Measurements from ENCODE around the gene RAB3A.
"Not testable (repeated sequence)": the region's sequence is repeated elsewhere in the genome, so short reads cannot be mapped to it uniquely, and the experiment has no call there.

The RAB3A gene

GRCh38 chr19:18160971-18161635, 42.7 kb downstream of the RAB3A start:
- Histone ChIP-seq H3K9me3 (ENCODE audit: insufficient read depth, low read length) (no peaks in the 10 kb centered on the region), H3F3A (ENCODE audit: insufficient read depth) (0 out of 2 replicates have a peak, but pooled peaks cover 13% of the 10 kb centered on the region), H3K27ac (ENCODE audit: low read depth, low read length) (peak overlapping the region; percentile 54), H3K79me2 (ENCODE audit: insufficient read depth, low read length) (no peaks in the 10 kb centered on the region), H3K27me3 (ENCODE audit: low read length) (no peaks in the 10 kb centered on the region), H4K20me1 (ENCODE audit: low read depth, low read length) (no peaks in the 10 kb centered on the region), H3K9me2 (replicated peaks; ENCODE audit: insufficient read depth, low read length) (no peaks in the 10 kb centered on the region), H2AFZ (ENCODE audit: low read depth, low read length, severe bottlenecking) (peak overlapping the region; percentile 55), H3K9ac (ENCODE audit: low read length) (peak overlapping the region; percentile 67), H3K36me3 (ENCODE audit: low read length) (no peaks in the 10 kb centered on the region), H3K4me2 (ENCODE audit: low read depth, low read length, poor library complexity, severe bottlenecking) (peak overlapping the region; percentile 60), H3K4me3 (ENCODE audit: insufficient read depth, low read length, poor library complexity, severe bottlenecking) (peak overlapping the region; percentile 41)
- TF ChIP-seq CTCF (IDR thresholded peaks at IDR 0.05; ENCODE audit: insufficient read depth, low read length, poor library complexity, severe bottlenecking) (no peak), EZH2phosphoT487 (conservative IDR thresholded peaks at IDR 0.05; ENCODE audit: low read length) (no peak)

GRCh38 chr19:18160493-18160970, 43.3 kb downstream of the RAB3A start:
- Histone ChIP-seq H3K36me3 (ENCODE audit: low read length) (no peaks in the 10 kb centered on the region), H3F3A (ENCODE audit: insufficient read depth) (0 out of 2 replicates have a peak, but pooled peaks cover 13% of the 10 kb centered on the region), H3K9ac (ENCODE audit: low read length) (peak overlapping the region; percentile 67), H3K4me3 (ENCODE audit: insufficient read depth, low read length, poor library complexity, severe bottlenecking) (peak overlapping the region; percentile 41), H3K27ac (ENCODE audit: low read depth, low read length) (peak overlapping the region; percentile 54), H2AFZ (ENCODE audit: low read depth, low read length, severe bottlenecking) (peak overlapping the region; percentile 55), H3K9me3 (ENCODE audit: insufficient read depth, low read length) (no peaks in the 10 kb centered on the region), H3K4me2 (ENCODE audit: low read depth, low read length, poor library complexity, severe bottlenecking) (peak overlapping the region; percentile 60), H3K79me2 (ENCODE audit: insufficient read depth, low read length) (0 out of 2 replicates have a peak, but pooled peaks cover 1% of the 10 kb centered on the region), H3K9me2 (replicated peaks; ENCODE audit: insufficient read depth, low read length) (no peaks in the 10 kb centered on the region), H3K27me3 (ENCODE audit: low read length) (no peaks in the 10 kb centered on the region), H4K20me1 (ENCODE audit: low read depth, low read length) (no peaks in the 10 kb centered on the region)
- no peak for TF ChIP-seq CTCF (IDR thresholded peaks at IDR 0.05; ENCODE audit: insufficient read depth, low read length, poor library complexity, severe bottlenecking)
- TF ChIP-seq EZH2phosphoT487 (conservative IDR thresholded peaks at IDR 0.05; ENCODE audit: low read length): no peak

GRCh38 chr19:18159810-18160209, 44.0 kb downstream of the RAB3A start:
- no peak overlapping the region for H3K9ac ChIP-seq (ENCODE audit: low read length)
- H3K9me3 ChIP-seq (ENCODE audit: insufficient read depth, low read length): no peaks in the 10 kb centered on the region
- H3K9me2 ChIP-seq (replicated peaks; ENCODE audit: insufficient read depth, low read length): no peaks in the 10 kb centered on the region
- H3K4me2 ChIP-seq (ENCODE audit: low read depth, low read length, poor library complexity, severe bottlenecking): no peak overlapping the region
- H2AFZ ChIP-seq (ENCODE audit: low read depth, low read length, severe bottlenecking): no peak overlapping the region
- no peak overlapping the region for H3K27ac ChIP-seq (ENCODE audit: low read depth, low read length)
- 0 out of 2 replicates have a peak, but pooled peaks cover 6% of the 10 kb centered on the region for H3K79me2 ChIP-seq (ENCODE audit: insufficient read depth, low read length)
- 0 out of 2 replicates have a peak, but pooled peaks cover 13% of the 10 kb centered on the region for H3F3A ChIP-seq (ENCODE audit: insufficient read depth)
- no peaks in the 10 kb centered on the region for H4K20me1 ChIP-seq (ENCODE audit: low read depth, low read length)
- no peak for TF ChIP-seq EZH2phosphoT487 (conservative IDR thresholded peaks at IDR 0.05; ENCODE audit: low read length)
- no peak for TF ChIP-seq CTCF (IDR thresholded peaks at IDR 0.05; ENCODE audit: insufficient read depth, low read length, poor library complexity, severe bottlenecking)
- H3K27me3 ChIP-seq (ENCODE audit: low read length): no peaks in the 10 kb centered on the region
- H3K4me3 ChIP-seq (ENCODE audit: insufficient read depth, low read length, poor library complexity, severe bottlenecking): no peak overlapping the region
- H3K36me3 ChIP-seq (ENCODE audit: low read length): no peaks in the 10 kb centered on the region

GRCh38 chr19:18159059-18159616, 44.7 kb downstream of the RAB3A start:
- not testable (repeated sequence) for H3K27me3 ChIP-seq (ENCODE audit: low read length); H3K4me3 ChIP-seq (ENCODE audit: insufficient read depth, low read length, poor library complexity, severe bottlenecking); H3K27ac ChIP-seq (ENCODE audit: low read depth, low read length); H3K9me3 ChIP-seq (ENCODE audit: insufficient read depth, low read length); H3K9me2 ChIP-seq (replicated peaks; ENCODE audit: insufficient read depth, low read length); H3K4me2 ChIP-seq (ENCODE audit: low read depth, low read length, poor library complexity, severe bottlenecking); H2AFZ ChIP-seq (ENCODE audit: low read depth, low read length, severe bottlenecking); H3K36me3 ChIP-seq (ENCODE audit: low read length); H3K9ac ChIP-seq (ENCODE audit: low read length); H4K20me1 ChIP-seq (ENCODE audit: low read depth, low read length)
- H3K79me2 ChIP-seq (ENCODE audit: insufficient read depth, low read length): peaks cover 11% of the 10 kb centered on the region
- 0 out of 2 replicates have a peak, but pooled peaks cover 13% of the 10 kb centered on the region for H3F3A ChIP-seq (ENCODE audit: insufficient read depth)
